ENCODE measurements around the gene RALGAPA2.

Gene RALGAPA2

GRCh38 chr20:20370094-20370575 is 342.3 kb downstream of the RALGAPA2 start:
- H3K4me3 ChIP-seq (ENCODE audit: low read depth, low read length) = no peak overlapping the region

GRCh38 chr20:20369250-20370093 is 343.0 kb downstream of the RALGAPA2 start:
- H3K4me3 ChIP-seq (ENCODE audit: low read depth, low read length) = peak overlapping the region; percentile 19
- TF ChIP-seq, protein P1, sequence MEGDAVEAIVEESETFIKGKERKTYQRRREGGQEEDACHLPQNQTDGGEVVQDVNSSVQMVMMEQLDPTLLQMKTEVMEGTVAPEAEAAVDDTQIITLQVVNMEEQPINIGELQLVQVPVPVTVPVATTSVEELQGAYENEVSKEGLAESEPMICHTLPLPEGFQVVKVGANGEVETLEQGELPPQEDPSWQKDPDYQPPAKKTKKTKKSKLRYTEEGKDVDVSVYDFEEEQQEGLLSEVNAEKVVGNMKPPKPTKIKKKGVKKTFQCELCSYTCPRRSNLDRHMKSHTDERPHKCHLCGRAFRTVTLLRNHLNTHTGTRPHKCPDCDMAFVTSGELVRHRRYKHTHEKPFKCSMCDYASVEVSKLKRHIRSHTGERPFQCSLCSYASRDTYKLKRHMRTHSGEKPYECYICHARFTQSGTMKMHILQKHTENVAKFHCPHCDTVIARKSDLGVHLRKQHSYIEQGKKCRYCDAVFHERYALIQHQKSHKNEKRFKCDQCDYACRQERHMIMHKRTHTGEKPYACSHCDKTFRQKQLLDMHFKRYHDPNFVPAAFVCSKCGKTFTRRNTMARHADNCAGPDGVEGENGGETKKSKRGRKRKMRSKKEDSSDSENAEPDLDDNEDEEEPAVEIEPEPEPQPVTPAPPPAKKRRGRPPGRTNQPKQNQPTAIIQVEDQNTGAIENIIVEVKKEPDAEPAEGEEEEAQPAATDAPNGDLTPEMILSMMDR (IDR thresholded peaks at IDR 0.05; ENCODE audit: borderline replicate concordance, insufficient read depth, low read depth, low read length) = no peak; the same call in 1 of the 2 replicates

More at GRCh38 chr20:20370094-20370575, 342.3 kb downstream of the RALGAPA2 start:
- TF ChIP-seq, protein P1 (IDR thresholded peaks at IDR 0.05; ENCODE audit: borderline replicate concordance, insufficient read depth, low read depth, low read length) = no peak

GRCh38 chr20:20368418-20369249 is 343.8 kb downstream of the RALGAPA2 start:
- H3K4me3 ChIP-seq (ENCODE audit: low read depth, low read length) = peak overlapping the region; percentile 22
- TF ChIP-seq, protein P1 (IDR thresholded peaks at IDR 0.05; ENCODE audit: borderline replicate concordance, insufficient read depth, low read depth, low read length) = no peak

GRCh38 chr20:20367575-20368417 is 344.6 kb downstream of the RALGAPA2 start, which contains the start of gene INSM1:
Gene INSM1 (plus strand): TSS chr20:20368104. CDS start chr20:20368268, 164 bp downstream.
- H3K4me3 ChIP-seq (ENCODE audit: low read depth, low read length) = peak within 1 kb of the TSS; percentile 22
- TF ChIP-seq, protein P1 (IDR thresholded peaks at IDR 0.05; ENCODE audit: borderline replicate concordance, insufficient read depth, low read depth, low read length) = no peak

- TF ChIP-seq, protein P1 (IDR thresholded peaks at IDR 0.05; ENCODE audit: borderline replicate concordance, insufficient read depth, low read depth, low read length) = no peak
- no peak overlapping the region for H3K4me3 ChIP-seq (ENCODE audit: low read depth, low read length)
These were observed 345.4 kb downstream of the RALGAPA2 start for GRCh38 chr20:20366876-20367574.

- TF ChIP-seq, protein P1 (IDR thresholded peaks at IDR 0.05; ENCODE audit: borderline replicate concordance, insufficient read depth, low read depth, low read length) = no peak
- H3K4me3 ChIP-seq (ENCODE audit: low read depth, low read length) = no peak overlapping the region
These were observed 345.9 kb downstream of the RALGAPA2 start for GRCh38 chr20:20366551-20366875.
